Esophagus mucosa (tissue), 1 donor: ENCODE results near the gene DHX16. TPM values are rescaled to one million over a fixed set of nuclear protein-coding genes. Genes with fewer than 3 reads are reported as not detected.
"Not testable (repeated sequence)": the region's sequence is repeated elsewhere in the genome, so short reads cannot be mapped to it uniquely, and the experiment has no call there.

ENCODE experiments used
- ATAC-seq: fragments of 200-7000 bp; cut with Tn5 transposase; one replicate; pipeline ENCODE4 v1.9.1; 2020
- total RNA-seq: library from RNA; stranded (reverse); gene quantifications from one replicate; pipeline ENCODE4 v1.2.4, GENCODE V29; 2023
- donor health status: DM: yes; HTN: yes; CAD: no.

Gene DHX16
- total RNA-seq, result 17.8 TPM

- ATAC-seq, result peak; percentile 88
Observed at GRCh38 chr6:30672445-30673253, at the start of gene DHX16. Gene DHX16, minus strand, starts transcription at chr6:30673006. Its CDS starts 165 bp downstream, at chr6:30672841.

GRCh38 chr6:30722025-30722279, 49.1 kb upstream of the DHX16 start:
- not testable (repeated sequence) for ATAC-seq

- peak; percentile 75 for ATAC-seq
Observed at GRCh38 chr6:30721198-30722024, 48.6 kb upstream of the DHX16 start.

GRCh38 chr6:30720738-30721197, 48.0 kb upstream of the DHX16 start:
- peak; percentile 23 for ATAC-seq

GRCh38 chr6:30719791-30720737, 47.3 kb upstream of the DHX16 start, which contains the start of gene TUBB:
Gene TUBB, plus strand, starts transcription at chr6:30720352. Its CDS starts 155 bp downstream, at chr6:30720507.
- ATAC-seq, result peak; percentile 74

- ATAC-seq, result no peak
Observed at GRCh38 chr6:30719356-30719755, 46.5 kb upstream of the DHX16 start.

GRCh38 chr6:30717845-30718720, 45.3 kb upstream of the DHX16 start:
- not testable (repeated sequence) for ATAC-seq

GRCh38 chr6:30717129-30717844, 44.5 kb upstream of the DHX16 start, which contains the start of gene MDC1:
Gene MDC1, minus strand, starts transcription at chr6:30717281. Its CDS starts 2,106 bp downstream, at chr6:30715175.
- peak; percentile 86 for ATAC-seq

- ATAC-seq, result no peak
Observed at GRCh38 chr6:30716879-30717128, 44.0 kb upstream of the DHX16 start.

- ATAC-seq, result no peak
Observed at GRCh38 chr6:30714263-30714662, 41.5 kb upstream of the DHX16 start.

GRCh38 chr6:30712441-30712945, 39.7 kb upstream of the DHX16 start:
- ATAC-seq, result no peak

GRCh38 chr6:30711758-30712380, 39.1 kb upstream of the DHX16 start:
- ATAC-seq, result no peak

GRCh38 chr6:30709101-30709868, 36.5 kb upstream of the DHX16 start:
- no peak for ATAC-seq

- ATAC-seq, result peak; percentile 21
Observed at GRCh38 chr6:30707281-30707850, 34.6 kb upstream of the DHX16 start.

GRCh38 chr6:30705620-30706019, 32.8 kb upstream of the DHX16 start:
- ATAC-seq, result no peak

GRCh38 chr6:30703821-30704220, 31.0 kb upstream of the DHX16 start:
- peak; percentile 18 for ATAC-seq

- no peak for ATAC-seq
Observed at GRCh38 chr6:30703011-30703410, 30.2 kb upstream of the DHX16 start.

- ATAC-seq, result peak; percentile 41
Observed at GRCh38 chr6:30700340-30700739, 27.5 kb upstream of the DHX16 start.

GRCh38 chr6:30696432-30696831, 23.6 kb upstream of the DHX16 start:
- ATAC-seq, result no peak
